Vagina (tissue), 2 donors: ENCODE results near the gene KIAA0232.

Experiments used
- CTCF ChIP-seq, 3 experiments: fragments of 450-650 bp in 2 of 3; fragments of 200-600 bp in 1 of 3; sonication (generic) in 1 of 3; IDR thresholded peaks; one replicate each; pipeline ENCODE4 v1.5.1; 2017 to 2019; ENCODE audit warnings: antibody characterized with exemption in 3 of 3, mild to moderate bottlenecking in 2 of 3, moderate library complexity in 2 of 3
- POLR2A ChIP-seq, 2 donors: fragments of 450-650 bp; IDR thresholded peaks; one replicate each; pipeline ENCODE4 v1.6.1; 2017; ENCODE audit warnings: antibody characterized with exemption in 2 of 2, mild to moderate bottlenecking in 2 of 2, moderate library complexity in 2 of 2
- POLR2AphosphoS5 ChIP-seq, 2 donors: sonication (generic); formaldehyde crosslinking; IDR thresholded peaks; one replicate each; pipeline ENCODE4 v1.9.0; 2017; ENCODE audit warnings: antibody characterized with exemption in 2 of 2, mild to moderate bottlenecking in 2 of 2, low read depth in 1 of 2; ENCODE audit not compliant: insufficient read depth in 1 of 2

GRCh38 chr4:6824071-6824470, 41.5 kb downstream of the KIAA0232 start:
- no peak for TF ChIP-seq CTCF (IDR thresholded peaks at IDR 0.05)
- no peak for TF ChIP-seq POLR2AphosphoS5 (IDR thresholded peaks at IDR 0.05; ENCODE audit: insufficient read depth in 1 of 2, low read depth in 1 of 2)
- TF ChIP-seq POLR2A (IDR thresholded peaks at IDR 0.05) = no peak
